Ascending aorta (tissue), 2 donors: Measurements from ENCODE around the gene KRT3. TPM values are rescaled to one million over a fixed set of nuclear protein-coding genes. Genes with fewer than 3 reads are reported as not detected.

Experiments
- DNase-seq, 2 donors: peaks; one replicate each; pipeline ENCODE4 v3.0.0-alpha.2; 2019; ENCODE audit warnings: low spot score in 2 of 2
- H3K27ac ChIP-seq, 2 donors: fragments of 200-600 bp; sonication (generic); one replicate each; pipeline ENCODE4 v1.5.1; 2016 to 2017; ENCODE audit warnings: mild to moderate bottlenecking in 1 of 2
- H3K27me3 ChIP-seq: fragments of 200-600 bp; sonication (generic); one replicate; pipeline ENCODE4 v1.5.1; 2017
- H3K36me3 ChIP-seq, 2 donors: fragments of 200-600 bp; sonication (generic); one replicate each; pipeline ENCODE4 v1.5.1; 2016
- H3K4me1 ChIP-seq, 2 donors: fragments of 200-600 bp; sonication (generic); one replicate each; pipeline ENCODE4 v1.5.1; 2016 to 2017; ENCODE audit warnings: mild to moderate bottlenecking in 1 of 2
- H3K4me3 ChIP-seq, 2 donors: fragments of 200-600 bp; sonication (generic); one replicate each; pipeline ENCODE4 v1.5.1; 2016 to 2017; ENCODE audit warnings: mild to moderate bottlenecking in 1 of 2
- H3K9me3 ChIP-seq, 2 donors: fragments of 200-600 bp; sonication (generic); one replicate each; pipeline ENCODE4 v1.5.1; 2016
- CTCF ChIP-seq, 3 experiments: fragments of 200-600 bp in 2 of 3; fragments of 450-650 bp in 1 of 3; sonication (generic) in 2 of 3; IDR thresholded peaks; one replicate each; pipeline ENCODE4 v1.5.1; 2016 to 2019; ENCODE audit warnings: antibody characterized with exemption in 3 of 3, mild to moderate bottlenecking in 1 of 3, moderate library complexity in 1 of 3
- intact Hi-C: fragments of 100-400 bp; cut with DNase I; formaldehyde crosslinking; loops from one replicate; pipeline ENCODE4 v1.15.1; 2023
- total RNA-seq: library from RNA; depleted of rRNA; stranded (reverse); fragments of >200 nt; gene quantifications from one replicate; pipeline ENCODE4 v1.1.0, GENCODE V29; 2016

KRT3 gene
- total RNA-seq, 1 donor from 2014 or later = not detected

GRCh38 chr12:52833922-52834726 lies 38.2 kb upstream of the KRT3 start, which contains the start of gene KRT79:
Gene KRT79, minus strand, starts transcription at chr12:52834311. Its CDS starts 51 bp downstream, at chr12:52834260.
- no peak within 1 kb of the TSS for H3K27ac ChIP-seq
- no peaks in the 10 kb centered on the region for H3K4me1 ChIP-seq
- no peak within 1 kb of the TSS for H3K4me3 ChIP-seq
- intact Hi-C loops = no loop called here
- no peak for DNase-seq
- TF ChIP-seq CTCF (IDR thresholded peaks at IDR 0.05) = no peak
- H3K27me3 ChIP-seq = no peaks in the 10 kb centered on the region
- H3K36me3 ChIP-seq = no peaks in the 10 kb centered on the region
- no peaks in the 10 kb centered on the region for H3K9me3 ChIP-seq

DNA sequence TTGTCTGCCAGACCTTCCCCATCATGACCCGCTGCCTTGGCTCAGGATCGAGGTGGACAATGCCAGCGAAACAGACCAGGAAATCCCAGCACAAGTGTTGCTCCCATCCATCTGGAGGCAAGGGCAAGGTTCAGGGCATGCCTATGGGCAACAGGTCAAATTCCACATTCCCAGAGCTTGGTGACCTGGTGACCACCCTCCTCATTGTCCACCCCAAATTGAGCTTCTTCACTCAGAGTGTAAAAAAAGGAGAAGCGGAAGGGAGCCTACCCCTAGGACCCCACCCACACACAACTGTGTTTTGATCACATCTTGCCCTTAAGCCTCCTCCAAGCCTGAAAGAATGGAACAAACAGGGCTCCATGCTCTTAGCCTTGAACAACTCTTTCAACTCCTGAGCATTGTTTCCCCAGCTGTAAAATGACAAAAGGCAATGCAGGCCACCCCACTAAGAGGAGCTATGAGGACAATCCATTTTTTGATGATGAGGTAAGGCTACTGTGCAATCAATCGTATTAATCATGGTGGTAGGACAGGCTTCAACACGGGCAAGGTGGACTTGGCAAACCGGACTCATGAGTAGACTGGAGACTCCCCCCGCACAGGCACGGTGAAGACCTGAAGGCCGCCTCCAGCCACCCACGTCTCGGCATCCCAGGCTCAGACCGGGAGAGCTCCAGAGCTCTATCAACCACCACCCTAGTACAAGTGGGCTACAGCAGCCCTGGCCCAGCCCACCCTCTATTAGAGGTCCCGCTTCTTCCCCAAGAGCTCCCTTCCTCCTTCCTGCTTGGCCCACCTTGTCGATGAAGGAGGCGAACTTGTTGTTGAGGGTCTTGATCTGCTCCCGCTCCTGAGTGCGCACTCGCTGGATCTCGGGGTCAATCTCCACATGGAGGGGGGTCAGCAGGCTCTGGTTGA lies 37.3 kb upstream of the KRT3 start:
- Histone ChIP-seq H3K27me3 (no peaks in the 10 kb centered on the region), H3K36me3 (no peaks in the 10 kb centered on the region), H3K4me3 (no peak overlapping the region), H3K27ac (no peak overlapping the region), H3K4me1 (no peaks in the 10 kb centered on the region), H3K9me3 (no peaks in the 10 kb centered on the region)
- intact Hi-C loops = no loop called here
- TF ChIP-seq CTCF (IDR thresholded peaks at IDR 0.05) = no peak
- DNase-seq = no peak

DNA sequence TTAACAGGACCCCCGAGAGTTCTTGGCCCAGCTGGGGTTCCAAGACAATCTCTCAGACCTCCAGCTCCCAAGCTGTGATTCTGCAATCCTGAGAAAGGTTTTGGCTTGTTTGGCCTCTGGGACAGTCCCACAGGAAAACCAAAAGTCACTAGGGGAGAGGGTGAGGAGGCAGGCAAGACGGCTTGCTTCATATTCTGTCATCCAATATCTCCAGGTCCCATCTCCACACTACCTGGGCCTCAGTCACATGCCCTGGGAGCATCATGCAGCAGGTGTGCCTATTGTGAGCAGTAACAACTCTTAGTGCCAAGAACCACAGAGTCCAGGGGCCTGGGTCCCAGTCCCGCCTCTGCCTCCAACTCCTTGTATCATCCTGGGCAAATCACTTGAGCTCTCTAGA lies 36.5 kb upstream of the KRT3 start:
- Histone ChIP-seq H3K4me3 (no peak overlapping the region), H3K36me3 (no peaks in the 10 kb centered on the region), H3K27ac (no peak overlapping the region), H3K9me3 (no peaks in the 10 kb centered on the region), H3K27me3 (no peaks in the 10 kb centered on the region), H3K4me1 (no peaks in the 10 kb centered on the region)
- TF ChIP-seq CTCF (IDR thresholded peaks at IDR 0.05) = no peak
- no peak for DNase-seq
- intact Hi-C loops = no loop called here

GRCh38 chr12:52831251-52831650 lies 35.3 kb upstream of the KRT3 start:
- Histone ChIP-seq H3K9me3 (no peaks in the 10 kb centered on the region), H3K27ac (no peak overlapping the region), H3K4me3 (no peak overlapping the region), H3K27me3 (no peaks in the 10 kb centered on the region), H3K36me3 (no peaks in the 10 kb centered on the region), H3K4me1 (no peaks in the 10 kb centered on the region)
- intact Hi-C loops = no loop called here
- DNase-seq = no peak
- no peak for TF ChIP-seq CTCF (IDR thresholded peaks at IDR 0.05)

DNA sequence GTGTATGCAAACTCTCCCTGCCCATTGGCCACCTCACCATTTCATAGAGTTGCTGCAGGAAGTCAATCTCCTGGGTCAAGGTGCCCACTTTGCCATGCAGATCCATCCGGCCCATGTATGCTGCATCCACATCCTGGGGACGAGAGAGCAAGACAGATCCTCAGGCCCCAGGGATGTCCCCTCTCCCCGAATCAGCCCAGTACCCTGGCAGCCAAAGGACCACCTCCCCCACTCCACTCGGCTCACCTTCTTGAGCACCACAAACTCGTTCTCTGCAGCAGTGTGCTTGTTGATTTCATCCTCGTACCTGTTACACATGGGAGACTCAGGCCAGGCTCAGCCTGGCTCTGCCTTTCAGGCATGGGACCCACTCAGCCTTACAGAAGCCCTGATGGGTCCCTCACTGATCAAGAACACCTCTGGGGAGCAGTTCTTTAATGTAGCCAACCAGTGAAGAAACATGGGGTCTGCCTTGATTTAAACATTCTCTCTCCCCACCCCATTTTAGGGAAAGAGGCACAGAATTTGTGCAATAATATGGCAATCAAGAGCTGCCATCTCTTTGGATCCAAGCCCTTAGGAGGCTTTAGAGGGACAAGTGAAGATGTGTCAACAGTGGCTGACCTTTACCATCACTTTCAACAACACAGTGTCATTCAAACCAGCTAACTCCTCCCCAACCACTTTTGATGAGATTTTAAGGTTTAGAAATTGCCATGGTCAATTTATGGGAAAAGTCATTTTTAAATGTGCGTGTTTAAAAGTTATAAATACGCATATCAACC lies 34.3 kb upstream of the KRT3 start:
- no peak overlapping the region for H3K4me3 ChIP-seq
- no peaks in the 10 kb centered on the region for H3K27me3 ChIP-seq
- no peaks in the 10 kb centered on the region for H3K36me3 ChIP-seq
- intact Hi-C loops = no loop called here
- no peak overlapping the region for H3K27ac ChIP-seq
- no peaks in the 10 kb centered on the region for H3K9me3 ChIP-seq
- TF ChIP-seq CTCF (IDR thresholded peaks at IDR 0.05) = no peak
- H3K4me1 ChIP-seq = no peaks in the 10 kb centered on the region
- DNase-seq = no peak
